Panc1 (cell line): ENCODE data around the gene AMOTL1. TPM values are rescaled to one million over a fixed set of nuclear protein-coding genes. Genes with fewer than 3 reads are reported as not detected.

Experiments used
- ATAC-seq: fragments of 200-7000 bp; cut with Tn5 transposase; 2 replicates; pipeline ENCODE4 v1.9.1; 2020; ENCODE audit warnings: mild to moderate bottlenecking, moderate library complexity
- BruUV-seq: library from RNA; stranded (reverse); fragments of 400-500 nt; replicated peaks from 2 replicates; lab custom pipeline; 2021; lab: Mats Ljungman, UMichigan
- CTCF ChIA-PET: fragments of 300-600 bp; sonication (Branson Sonifier 250); formaldehyde crosslinking; loops from one replicate; lab custom pipeline; 2022; ENCODE audit warnings: antibody characterized with exemption; lab: Charles Lee
- POLR2A ChIA-PET: fragments of 300-600 bp; sonication (Branson Sonifier 250); formaldehyde crosslinking; loops from one replicate; lab custom pipeline; 2022; ENCODE audit warnings: antibody characterized with exemption; lab: Charles Lee
- DNase-seq: peaks from one replicate; pipeline ENCODE4 v3.0.0-alpha.2; 2010; ENCODE audit warnings: low read depth, low spot score
- H3K27ac ChIP-seq: 2 replicates; pipeline ENCODE4 v1.5.1; 2011; ENCODE audit warnings: mild to moderate bottlenecking, low read length, inconsistent platforms
- H3K27me3 ChIP-seq: fragments of 200-500 bp; sonication (Bioruptor generic); 2 replicates; pipeline ENCODE4 v1.6.0; 2014; ENCODE audit warnings: low read length, inconsistent platforms; ENCODE audit not compliant: control insufficient read depth, insufficient read depth
- H3K36me3 ChIP-seq: fragments of 200-500 bp; sonication (Bioruptor generic); 2 replicates; pipeline ENCODE4 v1.5.1; 2014; ENCODE audit warnings: inconsistent platforms, mild to moderate bottlenecking, low read length, moderate library complexity; ENCODE audit not compliant: control insufficient read depth, insufficient read depth
- H3K4me1 ChIP-seq: 2 replicates; pipeline ENCODE4 v1.5.1; 2011; ENCODE audit warnings: inconsistent platforms, mild to moderate bottlenecking, low read length, moderate library complexity; ENCODE audit not compliant: control insufficient read depth, insufficient read depth
- H3K4me3 ChIP-seq, 2 experiments: 2 replicates each; pipeline ENCODE4 v1.5.1; 2011 to 2012; ENCODE audit warnings: low read depth in 2 of 2, low read length in 2 of 2, mild to moderate bottlenecking in 2 of 2, inconsistent platforms in 1 of 2, moderate library complexity in 1 of 2
- H3K9me3 ChIP-seq: fragments of 200-500 bp; sonication (Bioruptor generic); 2 replicates; pipeline ENCODE4 v1.5.1; 2014; ENCODE audit warnings: low read depth, mild to moderate bottlenecking, inconsistent platforms, low read length, moderate library complexity; ENCODE audit not compliant: control insufficient read depth, insufficient read depth
- POLR2AphosphoS5 ChIP-seq: IDR thresholded peaks from 2 replicates; pipeline ENCODE4 v1.6.1; 2012; ENCODE audit warnings: mild to moderate bottlenecking, low read depth, low read length, moderate library complexity
- SIN3A ChIP-seq: IDR thresholded peaks from 2 replicates; pipeline ENCODE4 v1.6.1; 2012; ENCODE audit warnings: low read depth, mild to moderate bottlenecking, low read length, moderate library complexity, borderline replicate concordance; ENCODE audit not compliant: insufficient read depth
- TCF7L2 ChIP-seq: IDR thresholded peaks from 2 replicates; pipeline ENCODE4 v1.6.1; 2011; ENCODE audit warnings: mild to moderate bottlenecking, low read depth, low read length, inconsistent platforms
- in situ Hi-C: cut with HindIII; loops from 2 replicates; pipeline ENCODE4 v1.10.0; 2016; ENCODE audit warnings: low sequenced_read_pairs, low pct_unique_long_range_greater_than_20kb
- intact Hi-C: fragments of 100-400 bp; cut with micrococcal nuclease; formaldehyde crosslinking; loops from one replicate; pipeline ENCODE4 v1.10.0; 2022; ENCODE audit not compliant: unreplicated experiment
- total RNA-seq: library from RNA; stranded (reverse); gene quantifications from one replicate; pipeline ENCODE4 v1.2.1, GENCODE V29; 2021; ENCODE audit not compliant: unreplicated experiment
- TF ChIP-seq, protein P1 (sequence below): fragments of 450-650 bp; IDR thresholded peaks from 2 replicates; pipeline ENCODE4 v1.5.1; 2017; ENCODE audit warnings: mild to moderate bottlenecking
- TF ChIP-seq, protein P2 (sequence below), 2 experiments: IDR thresholded peaks; 2 replicates each; pipeline ENCODE4 v1.6.1; 2011 to 2012; ENCODE audit warnings: low read depth in 2 of 2, control low read depth in 1 of 2, low read length in 1 of 2, mild to moderate bottlenecking in 1 of 2, moderate library complexity in 1 of 2; ENCODE audit not compliant: insufficient read depth in 1 of 2

The AMOTL1 gene
- total RNA-seq, 1 experiment from 2014 or later = 16.0 TPM

DNA sequence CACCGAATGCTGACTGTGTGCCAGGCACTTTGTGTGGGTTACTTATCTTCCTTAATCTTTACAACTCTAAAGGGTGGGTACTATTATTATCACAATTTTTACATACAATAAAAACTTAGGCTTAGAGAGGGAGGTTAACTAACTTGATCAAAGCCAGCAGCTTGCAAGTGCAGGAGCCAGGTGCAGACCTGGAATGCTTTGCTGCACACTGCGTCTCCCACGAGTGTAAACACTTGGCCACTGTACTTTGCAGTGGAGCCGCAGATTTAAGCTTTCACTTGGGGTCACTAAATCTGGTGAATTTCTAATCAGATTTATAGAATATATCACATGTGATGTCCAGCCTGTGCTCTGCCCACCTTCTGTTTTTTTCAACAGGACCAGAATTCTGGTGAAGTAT is 36.7 kb downstream of the AMOTL1 start:
- ATAC-seq (no peak), DNase-seq (no peak)
- Histone ChIP-seq H3K27me3 (no peaks in the 10 kb centered on the region), H3K27ac (no peak overlapping the region), H3K36me3 (no peaks in the 10 kb centered on the region), H3K9me3 (no peaks in the 10 kb centered on the region), H3K4me1 (no peaks in the 10 kb centered on the region), H3K4me3 (no peak overlapping the region)
- BruUV-seq = no TSS peak
- ChIA-PET POLR2A (no interaction called here), CTCF (no interaction called here)
- intact Hi-C loops = no loop called here
- in situ Hi-C loops = no loop called here
- TF ChIP-seq, protein P1, sequence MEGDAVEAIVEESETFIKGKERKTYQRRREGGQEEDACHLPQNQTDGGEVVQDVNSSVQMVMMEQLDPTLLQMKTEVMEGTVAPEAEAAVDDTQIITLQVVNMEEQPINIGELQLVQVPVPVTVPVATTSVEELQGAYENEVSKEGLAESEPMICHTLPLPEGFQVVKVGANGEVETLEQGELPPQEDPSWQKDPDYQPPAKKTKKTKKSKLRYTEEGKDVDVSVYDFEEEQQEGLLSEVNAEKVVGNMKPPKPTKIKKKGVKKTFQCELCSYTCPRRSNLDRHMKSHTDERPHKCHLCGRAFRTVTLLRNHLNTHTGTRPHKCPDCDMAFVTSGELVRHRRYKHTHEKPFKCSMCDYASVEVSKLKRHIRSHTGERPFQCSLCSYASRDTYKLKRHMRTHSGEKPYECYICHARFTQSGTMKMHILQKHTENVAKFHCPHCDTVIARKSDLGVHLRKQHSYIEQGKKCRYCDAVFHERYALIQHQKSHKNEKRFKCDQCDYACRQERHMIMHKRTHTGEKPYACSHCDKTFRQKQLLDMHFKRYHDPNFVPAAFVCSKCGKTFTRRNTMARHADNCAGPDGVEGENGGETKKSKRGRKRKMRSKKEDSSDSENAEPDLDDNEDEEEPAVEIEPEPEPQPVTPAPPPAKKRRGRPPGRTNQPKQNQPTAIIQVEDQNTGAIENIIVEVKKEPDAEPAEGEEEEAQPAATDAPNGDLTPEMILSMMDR = no peak
- TF ChIP-seq POLR2AphosphoS5 (no peak), SIN3A (no peak), TCF7L2 (no peak)
- TF ChIP-seq, protein P2, sequence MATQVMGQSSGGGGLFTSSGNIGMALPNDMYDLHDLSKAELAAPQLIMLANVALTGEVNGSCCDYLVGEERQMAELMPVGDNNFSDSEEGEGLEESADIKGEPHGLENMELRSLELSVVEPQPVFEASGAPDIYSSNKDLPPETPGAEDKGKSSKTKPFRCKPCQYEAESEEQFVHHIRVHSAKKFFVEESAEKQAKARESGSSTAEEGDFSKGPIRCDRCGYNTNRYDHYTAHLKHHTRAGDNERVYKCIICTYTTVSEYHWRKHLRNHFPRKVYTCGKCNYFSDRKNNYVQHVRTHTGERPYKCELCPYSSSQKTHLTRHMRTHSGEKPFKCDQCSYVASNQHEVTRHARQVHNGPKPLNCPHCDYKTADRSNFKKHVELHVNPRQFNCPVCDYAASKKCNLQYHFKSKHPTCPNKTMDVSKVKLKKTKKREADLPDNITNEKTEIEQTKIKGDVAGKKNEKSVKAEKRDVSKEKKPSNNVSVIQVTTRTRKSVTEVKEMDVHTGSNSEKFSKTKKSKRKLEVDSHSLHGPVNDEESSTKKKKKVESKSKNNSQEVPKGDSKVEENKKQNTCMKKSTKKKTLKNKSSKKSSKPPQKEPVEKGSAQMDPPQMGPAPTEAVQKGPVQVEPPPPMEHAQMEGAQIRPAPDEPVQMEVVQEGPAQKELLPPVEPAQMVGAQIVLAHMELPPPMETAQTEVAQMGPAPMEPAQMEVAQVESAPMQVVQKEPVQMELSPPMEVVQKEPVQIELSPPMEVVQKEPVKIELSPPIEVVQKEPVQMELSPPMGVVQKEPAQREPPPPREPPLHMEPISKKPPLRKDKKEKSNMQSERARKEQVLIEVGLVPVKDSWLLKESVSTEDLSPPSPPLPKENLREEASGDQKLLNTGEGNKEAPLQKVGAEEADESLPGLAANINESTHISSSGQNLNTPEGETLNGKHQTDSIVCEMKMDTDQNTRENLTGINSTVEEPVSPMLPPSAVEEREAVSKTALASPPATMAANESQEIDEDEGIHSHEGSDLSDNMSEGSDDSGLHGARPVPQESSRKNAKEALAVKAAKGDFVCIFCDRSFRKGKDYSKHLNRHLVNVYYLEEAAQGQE (IDR thresholded peaks at IDR 0.05; ENCODE audit: insufficient read depth in 1 of 2, low read depth in 2 of 2, low read length in 1 of 2) = no peak

DNA sequence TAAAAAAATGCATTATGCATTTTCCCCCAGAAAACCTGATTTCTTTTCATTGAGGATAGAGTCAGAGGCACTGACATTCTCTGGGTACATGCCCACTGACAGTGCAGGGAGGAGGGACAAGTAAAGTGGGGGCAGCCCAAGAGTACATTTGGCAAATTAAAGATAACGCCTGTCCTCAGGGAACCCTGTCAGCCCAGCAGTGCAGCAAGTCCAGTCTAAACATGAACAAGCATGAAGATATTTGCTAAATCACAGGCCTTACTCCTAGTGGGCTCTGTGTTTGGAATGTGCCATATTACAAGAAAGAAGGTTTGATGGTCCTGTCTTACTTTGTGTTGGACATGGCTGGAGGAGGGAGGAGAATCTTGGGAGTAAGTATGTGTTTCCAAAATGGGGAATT is 37.9 kb downstream of the AMOTL1 start:
- H3K27ac ChIP-seq = no peak overlapping the region
- no peaks in the 10 kb centered on the region for H3K36me3 ChIP-seq
- CTCF ChIA-PET = no interaction called here
- H3K9me3 ChIP-seq = no peaks in the 10 kb centered on the region
- H3K4me1 ChIP-seq = no peaks in the 10 kb centered on the region
- no peak overlapping the region for H3K4me3 ChIP-seq
- TF ChIP-seq, protein P1 = no peak
- TF ChIP-seq, protein P2 (IDR thresholded peaks at IDR 0.05; ENCODE audit: insufficient read depth in 1 of 2, low read depth in 2 of 2, low read length in 1 of 2) = no peak
- no peak for TF ChIP-seq POLR2AphosphoS5
- TF ChIP-seq SIN3A = no peak
- no peak for TF ChIP-seq TCF7L2
- no peak for ATAC-seq
- no peaks in the 10 kb centered on the region for H3K27me3 ChIP-seq
- intact Hi-C loops = no loop called here
- in situ Hi-C loops = no loop called here
- POLR2A ChIA-PET = no interaction called here
- BruUV-seq = no TSS peak
- DNase-seq = no peak
